Measurements from ENCODE around the gene NPR1.

- no peak for TF ChIP-seq JUN (IDR thresholded peaks at IDR 0.05; ENCODE audit: borderline replicate concordance, insufficient read depth, insufficient read length, low read depth)
- no peak for TF ChIP-seq POLR2AphosphoS5 (IDR thresholded peaks at IDR 0.05; ENCODE audit: insufficient read depth, low read depth, low read length)
Observed at GRCh38 chr1:153680120-153680403, 1.6 kb downstream of the NPR1 start.
